ENCODE measurements around the gene MRPS31. TPM values are rescaled to one million over a fixed set of nuclear protein-coding genes. Genes with fewer than 3 reads are reported as not detected.

The MRPS31 gene
- 10 to 100 TPM; 43.9 to 51.6 TPM for total RNA-seq

- peak; percentile 93 to 99 for ATAC-seq
- peak; percentile 88 to 96 for DNase-seq (ENCODE audit: low spot score in 2 of 2)
- H3K36me3 Mint-ChIP-seq = peaks cover 10 to 14% of the 10 kb centered on the region in 2 donors
- H3K9me3 Mint-ChIP-seq = no peaks in the 10 kb centered on the region
- H3K27ac Mint-ChIP-seq = peak within 1 kb of the TSS; percentile 99
These were observed at the start of gene MRPS31 for GRCh38 chr13:40770934-40771618. Gene MRPS31 (minus strand): TSS chr13:40771190. CDS start chr13:40771136, 54 bp downstream.

GRCh38 chr13:40819797-40820315 is 48.9 kb upstream of the MRPS31 start:
- DNase-seq (ENCODE audit: low spot score in 2 of 2) = no peak
- peak in 1 of 2 donors; percentile 83 for ATAC-seq
- peaks cover 5 to 27% of the 10 kb centered on the region in 2 donors for H3K36me3 Mint-ChIP-seq
- no peak overlapping the region for H3K27ac Mint-ChIP-seq
- peaks cover 0 to 9% of the 10 kb centered on the region in 2 donors for H3K9me3 Mint-ChIP-seq

- no peak for DNase-seq (ENCODE audit: low spot score in 2 of 2)
- H3K9me3 Mint-ChIP-seq = peaks cover 0 to 9% of the 10 kb centered on the region in 2 donors
- H3K27ac Mint-ChIP-seq = no peak overlapping the region
- ATAC-seq = no peak
- peaks cover 11 to 29% of the 10 kb centered on the region in 2 donors for H3K36me3 Mint-ChIP-seq
These were observed 47.9 kb upstream of the MRPS31 start for GRCh38 chr13:40818926-40819325.

- H3K27ac Mint-ChIP-seq = no peak overlapping the region
- H3K36me3 Mint-ChIP-seq = peaks cover 13 to 31% of the 10 kb centered on the region in 2 donors
- DNase-seq (ENCODE audit: low spot score in 2 of 2) (no peak), ATAC-seq (no peak)
- peaks cover 0 to 9% of the 10 kb centered on the region in 2 donors for H3K9me3 Mint-ChIP-seq
These were observed 43.8 kb upstream of the MRPS31 start for GRCh38 chr13:40814803-40815202.

GRCh38 chr13:40813667-40814454 is 42.9 kb upstream of the MRPS31 start:
- H3K36me3 Mint-ChIP-seq = peaks cover 13 to 35% of the 10 kb centered on the region in 2 donors
- no peak for DNase-seq (ENCODE audit: low spot score in 2 of 2)

GRCh38 chr13:40812724-40813445 is 41.9 kb upstream of the MRPS31 start:
- peak in 1 of 2 donors; percentile 47 for ATAC-seq
- Mint-ChIP-seq H3K36me3 (peaks cover 13 to 35% of the 10 kb centered on the region in 2 donors), H3K27ac (peak overlapping the region; percentile 17 to 38), H3K9me3 (peaks cover 0 to 9% of the 10 kb centered on the region in 2 donors)
- DNase-seq (ENCODE audit: low spot score in 2 of 2) = no peak

More at GRCh38 chr13:40813667-40814454, 42.9 kb upstream of the MRPS31 start:
- peaks cover 0 to 9% of the 10 kb centered on the region in 2 donors for H3K9me3 Mint-ChIP-seq
- peak overlapping the region; percentile 17 to 65 for H3K27ac Mint-ChIP-seq
- peak; percentile 49 to 64 for ATAC-seq

GRCh38 chr13:40812102-40812501 is 41.1 kb upstream of the MRPS31 start:
- no peak overlapping the region for H3K27ac Mint-ChIP-seq
- no peak for ATAC-seq
- peaks cover 0 to 9% of the 10 kb centered on the region in 2 donors for H3K9me3 Mint-ChIP-seq
- H3K36me3 Mint-ChIP-seq = peaks cover 7 to 28% of the 10 kb centered on the region in 2 donors
- no peak for DNase-seq (ENCODE audit: low spot score in 2 of 2)

- H3K27ac Mint-ChIP-seq = no peak overlapping the region
- H3K9me3 Mint-ChIP-seq = no peaks in the 10 kb centered on the region
- no peak for DNase-seq (ENCODE audit: low spot score in 2 of 2)
- ATAC-seq = no peak
- peaks cover 7 to 12% of the 10 kb centered on the region in 2 donors for H3K36me3 Mint-ChIP-seq
These were observed 38.5 kb upstream of the MRPS31 start for GRCh38 chr13:40809471-40809870.

- no peaks in the 10 kb centered on the region for H3K9me3 Mint-ChIP-seq
- H3K27ac Mint-ChIP-seq = peak overlapping the region in 1 of 2 donors; percentile 29
- no peak for DNase-seq (ENCODE audit: low spot score in 2 of 2)
- no peak for ATAC-seq
- H3K36me3 Mint-ChIP-seq = peaks cover 6 to 12% of the 10 kb centered on the region in 2 donors
These were observed 35.3 kb upstream of the MRPS31 start for GRCh38 chr13:40806241-40806640.

- H3K9me3 Mint-ChIP-seq = no peaks in the 10 kb centered on the region
- peaks cover 15 to 19% of the 10 kb centered on the region in 2 donors for H3K36me3 Mint-ChIP-seq
- H3K27ac Mint-ChIP-seq = no peak overlapping the region
- DNase-seq (ENCODE audit: low spot score in 2 of 2) (no peak), ATAC-seq (no peak)
These were observed 32.3 kb upstream of the MRPS31 start for GRCh38 chr13:40803316-40803715.

GRCh38 chr13:40801255-40802217 is 30.5 kb upstream of the MRPS31 start:
- Mint-ChIP-seq H3K27ac (peak overlapping the region in 1 of 2 donors; percentile 9), H3K9me3 (no peaks in the 10 kb centered on the region), H3K36me3 (peaks cover 15 to 19% of the 10 kb centered on the region in 2 donors)
- DNase-seq (ENCODE audit: low spot score in 2 of 2) (no peak), ATAC-seq (no peak)

GRCh38 chr13:40800559-40800958 is 29.6 kb upstream of the MRPS31 start:
- ATAC-seq (no peak), DNase-seq (ENCODE audit: low spot score in 2 of 2) (no peak)
- no peak overlapping the region for H3K27ac Mint-ChIP-seq
- H3K36me3 Mint-ChIP-seq = peaks cover 15 to 19% of the 10 kb centered on the region in 2 donors
- H3K9me3 Mint-ChIP-seq = no peaks in the 10 kb centered on the region

- Mint-ChIP-seq H3K9me3 (no peaks in the 10 kb centered on the region), H3K36me3 (peaks cover 13 to 15% of the 10 kb centered on the region in 2 donors), H3K27ac (no peak overlapping the region)
- ATAC-seq (no peak), DNase-seq (ENCODE audit: low spot score in 2 of 2) (no peak)
These were observed 28.5 kb upstream of the MRPS31 start for GRCh38 chr13:40799508-40799907.

- ATAC-seq (peak; percentile 44 to 49), DNase-seq (ENCODE audit: low spot score in 2 of 2) (no peak)
- peak overlapping the region; percentile 70 to 88 for H3K27ac Mint-ChIP-seq
- peaks cover 13 to 15% of the 10 kb centered on the region in 2 donors for H3K36me3 Mint-ChIP-seq
- no peaks in the 10 kb centered on the region for H3K9me3 Mint-ChIP-seq
These were observed 27.4 kb upstream of the MRPS31 start for GRCh38 chr13:40798380-40798779.

- H3K9me3 Mint-ChIP-seq = no peaks in the 10 kb centered on the region
- ATAC-seq (no peak), DNase-seq (ENCODE audit: low spot score in 2 of 2) (no peak)
- peaks cover 13 to 17% of the 10 kb centered on the region in 2 donors for H3K36me3 Mint-ChIP-seq
- no peak overlapping the region for H3K27ac Mint-ChIP-seq
These were observed 25.7 kb upstream of the MRPS31 start for GRCh38 chr13:40796649-40797048.

All from activated naive CD4-positive, alpha-beta T cell treated with anti-CD3 and anti-CD28 coated beads, Interleukin-2, amount 50 U/mL, for 72 hours (primary cell).